ENCODE data around the gene CACNA2D2.

DNA sequence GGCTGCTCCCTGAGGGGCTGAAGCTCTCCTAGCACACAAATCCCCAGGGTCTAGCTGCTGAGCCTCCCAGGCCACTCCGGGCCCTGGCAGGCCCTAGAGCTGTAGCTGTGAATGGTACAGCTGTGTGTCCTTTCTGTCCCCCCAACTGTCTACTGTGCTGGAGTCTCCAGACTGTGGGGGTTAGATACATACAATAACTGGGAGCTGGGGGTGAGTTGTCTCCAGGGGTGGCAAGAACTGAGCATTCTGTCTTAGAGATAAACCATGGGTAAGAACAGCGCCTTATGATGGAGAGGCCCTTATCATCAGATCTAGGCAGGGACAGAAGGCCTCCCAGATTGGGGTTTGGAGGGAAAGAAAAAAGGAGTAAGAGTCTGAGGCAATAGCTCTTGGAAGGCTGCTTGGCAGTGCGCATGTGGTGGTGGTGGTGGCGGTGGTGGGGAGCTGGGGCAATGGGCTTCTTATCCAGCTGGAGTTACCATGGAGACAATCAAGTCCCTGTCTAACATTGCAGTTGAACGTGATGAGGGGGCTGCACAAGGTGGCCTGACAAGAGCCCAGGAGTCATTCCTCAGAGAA is 149.2 kb downstream of the CACNA2D2 start:
- TF ChIP-seq, protein P1, sequence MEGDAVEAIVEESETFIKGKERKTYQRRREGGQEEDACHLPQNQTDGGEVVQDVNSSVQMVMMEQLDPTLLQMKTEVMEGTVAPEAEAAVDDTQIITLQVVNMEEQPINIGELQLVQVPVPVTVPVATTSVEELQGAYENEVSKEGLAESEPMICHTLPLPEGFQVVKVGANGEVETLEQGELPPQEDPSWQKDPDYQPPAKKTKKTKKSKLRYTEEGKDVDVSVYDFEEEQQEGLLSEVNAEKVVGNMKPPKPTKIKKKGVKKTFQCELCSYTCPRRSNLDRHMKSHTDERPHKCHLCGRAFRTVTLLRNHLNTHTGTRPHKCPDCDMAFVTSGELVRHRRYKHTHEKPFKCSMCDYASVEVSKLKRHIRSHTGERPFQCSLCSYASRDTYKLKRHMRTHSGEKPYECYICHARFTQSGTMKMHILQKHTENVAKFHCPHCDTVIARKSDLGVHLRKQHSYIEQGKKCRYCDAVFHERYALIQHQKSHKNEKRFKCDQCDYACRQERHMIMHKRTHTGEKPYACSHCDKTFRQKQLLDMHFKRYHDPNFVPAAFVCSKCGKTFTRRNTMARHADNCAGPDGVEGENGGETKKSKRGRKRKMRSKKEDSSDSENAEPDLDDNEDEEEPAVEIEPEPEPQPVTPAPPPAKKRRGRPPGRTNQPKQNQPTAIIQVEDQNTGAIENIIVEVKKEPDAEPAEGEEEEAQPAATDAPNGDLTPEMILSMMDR (conservative IDR thresholded peaks at IDR 0.05 in 1 of 2, IDR thresholded peaks at IDR 0.05 in 1 of 2; ENCODE audit: extremely low read depth in 1 of 2, insufficient read depth in 1 of 2, low read depth in 1 of 2, low read length in 2 of 2): no peak
- TF ChIP-seq EZH2 (IDR thresholded peaks at IDR 0.05; ENCODE audit: borderline replicate concordance, low read length): no peak

All from mammary epithelial cell (primary cell).